Erythroblast (primary cell): Measurements from ENCODE around the gene SAMD4B.

ENCODE experiments used
- DNase-seq, 2 experiments: peaks; one replicate each; lab custom pipeline; 2025; lab: John Stamatoyannopoulos, UW
- GATA1 ChIP-seq: IDR thresholded peaks from 2 replicates; pipeline ENCODE4 v1.6.1; 2011; ENCODE audit warnings: low read depth, mild to moderate bottlenecking, control low read depth, low read length, moderate library complexity
- POLR2A ChIP-seq: IDR thresholded peaks from 2 replicates; pipeline ENCODE4 v1.6.1; 2011; ENCODE audit warnings: mild to moderate bottlenecking, low read length

The SAMD4B gene

GRCh38 chr19:39422020-39422419 lies 79.8 kb downstream of the SAMD4B start:
- TF ChIP-seq POLR2A, result no peak
- TF ChIP-seq GATA1, result no peak
- DNase-seq, result no peak

DNA sequence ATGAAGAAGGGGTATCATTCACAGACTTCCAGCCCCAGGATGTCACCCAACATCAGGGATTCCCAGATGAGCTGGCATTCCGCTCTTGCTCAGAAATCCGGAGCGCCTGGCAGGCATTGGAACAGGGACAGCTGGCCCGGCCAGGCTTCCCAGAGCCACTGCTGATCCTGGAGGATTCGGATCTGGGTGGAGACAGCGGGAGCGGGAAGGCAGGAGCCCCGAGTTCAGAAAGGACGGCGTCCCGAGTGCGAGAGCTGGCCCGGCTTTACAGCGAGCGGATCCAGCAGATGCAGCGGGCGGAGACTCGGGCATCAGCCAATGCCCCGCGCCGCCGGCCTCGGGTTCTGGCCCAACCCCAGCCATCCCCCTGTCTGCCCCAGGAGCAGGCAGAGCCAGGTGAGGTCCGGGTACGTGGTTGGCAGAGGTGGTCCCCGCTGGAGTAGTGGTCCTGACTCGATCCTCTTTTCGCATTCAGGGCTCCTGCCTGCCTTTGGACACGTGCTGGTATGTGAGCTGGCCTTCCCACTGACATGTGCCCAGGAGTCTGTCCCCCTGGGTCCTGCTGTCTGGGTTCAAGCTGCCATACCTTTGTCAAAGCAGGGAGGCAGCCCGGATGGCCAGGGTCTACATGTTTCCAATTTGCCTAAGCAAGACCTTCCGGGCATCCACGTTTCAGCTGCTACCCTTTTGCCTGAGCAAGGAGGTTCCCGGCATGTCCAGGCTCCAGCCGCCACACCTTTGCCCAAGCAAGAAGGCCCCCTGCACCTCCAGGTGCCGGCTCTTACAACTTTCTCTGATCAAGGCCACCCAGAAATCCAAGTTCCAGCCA lies 81.3 kb downstream of the SAMD4B start:
- no peak for DNase-seq
- no peak for TF ChIP-seq POLR2A
- no peak for TF ChIP-seq GATA1

- TF ChIP-seq POLR2A (no peak), GATA1 (no peak)
- no peak for DNase-seq
These were observed 82.7 kb downstream of the SAMD4B start for GRCh38 chr19:39424934-39425333.

GRCh38 chr19:39425744-39426143 lies 83.5 kb downstream of the SAMD4B start:
- TF ChIP-seq POLR2A (no peak), GATA1 (no peak)
- no peak for DNase-seq

DNA sequence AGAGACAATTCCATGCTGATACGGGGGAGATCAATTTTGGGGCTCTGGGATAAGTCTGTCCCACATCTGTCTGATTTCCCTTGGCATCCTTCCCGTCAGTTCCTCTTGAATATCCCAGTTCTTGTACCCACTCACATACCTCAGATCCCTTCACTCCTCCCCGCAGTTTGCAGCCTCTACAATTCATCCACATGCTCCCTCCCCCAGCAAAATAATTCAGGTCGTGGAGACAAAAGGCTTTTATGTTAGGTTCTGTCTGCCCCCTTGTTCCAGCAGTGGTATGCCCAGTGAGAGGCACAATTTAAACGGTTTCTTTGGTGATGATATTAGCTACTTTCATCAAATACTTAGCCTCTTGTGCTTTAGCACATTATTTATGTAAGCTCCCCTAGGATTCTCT lies 83.9 kb downstream of the SAMD4B start:
- no peak for DNase-seq
- TF ChIP-seq POLR2A (no peak), GATA1 (no peak)

- TF ChIP-seq GATA1 (no peak), POLR2A (no peak)
- DNase-seq, result no peak
These were observed 85.5 kb downstream of the SAMD4B start for GRCh38 chr19:39427707-39428106.

GRCh38 chr19:39428283-39429112 lies 86.3 kb downstream of the SAMD4B start:
- no peak for DNase-seq
- no peak for TF ChIP-seq POLR2A
- no peak for TF ChIP-seq GATA1

GRCh38 chr19:39430675-39431593 lies 88.7 kb downstream of the SAMD4B start:
- TF ChIP-seq POLR2A (peak; percentile 38), GATA1 (no peak)
- DNase-seq, result no peak

DNA sequence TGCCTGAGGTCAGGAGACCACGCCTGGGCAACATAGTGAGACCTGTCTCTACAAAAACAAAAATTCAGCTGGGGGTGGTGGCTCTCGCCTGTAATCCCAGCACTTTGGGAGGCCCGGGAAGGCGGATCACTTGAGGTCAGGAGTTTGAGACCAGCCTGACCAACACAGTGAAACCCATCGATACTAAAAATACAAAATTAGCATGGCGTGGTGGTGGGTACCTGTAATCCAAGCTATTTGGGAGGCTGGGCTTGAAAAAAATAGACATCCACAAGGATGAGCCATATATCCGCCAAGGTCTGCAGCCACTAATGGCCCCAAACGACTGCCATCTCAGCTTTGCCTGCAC lies 90.4 kb downstream of the SAMD4B start:
- no peak for DNase-seq

DNA sequence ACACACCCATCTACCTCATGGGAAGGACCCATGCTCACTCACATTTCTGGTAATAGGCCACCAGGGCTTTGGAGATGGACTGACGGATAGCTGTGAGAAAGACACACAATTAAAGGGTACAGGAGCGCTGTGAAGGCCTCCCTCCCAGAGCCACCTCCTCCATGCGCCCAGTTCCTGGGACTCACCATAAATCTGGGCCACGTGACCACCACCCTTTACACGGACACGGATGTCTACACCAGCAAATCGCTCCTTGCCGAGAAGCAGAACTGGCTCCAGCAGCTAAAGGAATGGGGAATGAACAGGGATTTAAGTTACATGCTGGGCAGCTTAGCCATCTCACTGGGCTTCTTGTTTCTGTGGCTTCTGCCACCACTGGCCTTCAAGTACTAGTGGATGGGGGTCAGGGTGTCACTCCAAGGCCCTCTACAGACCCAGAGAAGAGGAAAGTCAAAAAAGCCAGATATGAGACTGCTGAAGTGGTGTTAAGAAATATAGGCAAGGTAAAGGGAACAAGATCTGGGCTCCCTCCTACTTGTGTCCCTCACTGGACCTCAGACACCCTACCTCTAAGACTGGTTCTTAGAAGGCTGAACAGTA lies 91.4 kb downstream of the SAMD4B start:
- DNase-seq, result no peak
- TF ChIP-seq GATA1 (no peak), POLR2A (no peak)

More for the DNA sequence above, 90.4 kb downstream of the SAMD4B start:
- TF ChIP-seq GATA1 (no peak), POLR2A (no peak)

DNA sequence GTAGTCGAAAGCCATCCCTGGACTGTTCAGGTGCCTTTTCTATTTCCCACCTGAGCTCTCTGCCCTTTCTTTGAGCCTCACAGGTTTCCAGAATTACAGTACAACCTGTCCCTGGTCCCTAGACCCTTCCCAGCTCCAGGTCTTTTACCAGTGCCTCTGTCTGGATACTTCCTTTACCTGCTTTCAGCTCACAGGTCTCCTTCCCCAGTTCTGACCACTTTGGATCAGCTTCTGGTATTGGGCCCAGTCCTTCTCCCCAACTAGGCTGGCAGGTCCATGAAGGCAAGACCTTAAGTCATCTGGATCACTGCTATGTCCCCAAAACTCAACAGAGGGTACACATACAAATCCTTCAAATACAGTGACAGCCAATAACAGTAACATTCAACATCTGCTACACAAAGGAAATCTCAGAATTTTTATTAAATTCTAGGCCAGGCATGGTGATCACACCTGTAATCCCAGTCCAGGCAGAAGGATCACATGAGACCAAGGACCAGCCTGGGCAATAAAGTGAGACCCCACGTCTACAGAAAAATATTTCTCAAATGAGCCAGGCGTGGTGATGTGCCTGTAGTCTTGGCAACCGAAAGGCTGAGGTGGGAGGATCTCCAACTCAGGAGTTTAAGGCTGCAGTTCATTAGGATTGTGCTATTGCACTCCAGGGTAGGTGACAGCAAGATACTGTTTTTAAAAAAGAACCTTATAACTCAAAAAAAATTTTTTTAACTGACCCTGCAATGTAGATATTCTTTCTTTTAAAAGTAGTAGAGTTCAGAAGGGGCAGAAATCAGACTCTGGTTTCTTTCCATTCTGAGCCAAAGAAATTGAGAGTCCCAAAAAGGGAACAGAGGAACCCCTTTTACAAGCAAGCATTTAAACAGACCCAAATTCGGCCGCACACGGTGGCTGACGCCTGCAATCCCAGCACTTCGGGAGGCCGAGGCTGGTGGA lies 92.2 kb downstream of the SAMD4B start:
- DNase-seq, result no peak

More for the DNA sequence above, 92.2 kb downstream of the SAMD4B start:
- no peak for TF ChIP-seq POLR2A
- TF ChIP-seq GATA1, result no peak
